NB4 (cell line): ENCODE data around the gene HOXA5.
A peak's percentile ranks its signal among the peaks of the same experiment; 100 is the strongest.

Source experiments
- DNase-seq: peaks from one replicate; pipeline ENCODE4 v3.0.0; 2010; ENCODE audit warnings: low read depth
- H3K4me3 ChIP-seq: one replicate; pipeline ENCODE4 v1.5.1; 2011; ENCODE audit warnings: mild to moderate bottlenecking, low read depth, low read length, moderate library complexity
- CTCF ChIP-seq: IDR thresholded peaks from one replicate; pipeline ENCODE4 v1.5.1; 2012; ENCODE audit warnings: low read depth, low read length
- MAX ChIP-seq: IDR thresholded peaks from 2 replicates; pipeline ENCODE4 v1.6.1; 2011; ENCODE audit warnings: low read depth, low read length
- MYC ChIP-seq: IDR thresholded peaks from 2 replicates; pipeline ENCODE4 v1.6.1; 2011; ENCODE audit warnings: low read depth, low read length
- POLR2A ChIP-seq: IDR thresholded peaks from 2 replicates; pipeline ENCODE4 v1.6.1; 2011; ENCODE audit warnings: mild to moderate bottlenecking; ENCODE audit not compliant: insufficient read length; ENCODE audit errors: extremely low read depth

Gene HOXA5

GRCh38 chr7:27149842-27150567 lies 6.5 kb upstream of the HOXA5 start:
- no peak for TF ChIP-seq POLR2A
- TF ChIP-seq CTCF, result no peak
- no peak for TF ChIP-seq MAX
- TF ChIP-seq MYC, result no peak
- DNase-seq, result no peak
- no peak overlapping the region for H3K4me3 ChIP-seq

GRCh38 chr7:27148756-27149641 lies 5.5 kb upstream of the HOXA5 start:
- no peak for DNase-seq

GRCh38 chr7:27148031-27148755 lies 4.7 kb upstream of the HOXA5 start:
- DNase-seq, result peak; percentile 40
- H3K4me3 ChIP-seq, result peak overlapping the region; percentile 13

More at GRCh38 chr7:27148756-27149641, 5.5 kb upstream of the HOXA5 start:
- TF ChIP-seq MAX, result no peak
- no peak for TF ChIP-seq CTCF
- no peak for TF ChIP-seq MYC
- H3K4me3 ChIP-seq, result no peak overlapping the region

GRCh38 chr7:27147199-27148030 lies 3.9 kb upstream of the HOXA5 start, which contains the start of gene HOXA6:
Gene HOXA6, minus strand, starts transcription at chr7:27147774. Its CDS starts 25 bp downstream, at chr7:27147749.
- TF ChIP-seq CTCF, result no peak
- no peak for TF ChIP-seq POLR2A
- H3K4me3 ChIP-seq, result peak within 1 kb of the TSS; percentile 13
- no peak for DNase-seq

More at GRCh38 chr7:27148031-27148755, 4.7 kb upstream of the HOXA5 start:
- TF ChIP-seq MYC, result no peak
- TF ChIP-seq MAX, result no peak
- no peak for TF ChIP-seq POLR2A
- TF ChIP-seq CTCF, result no peak

GRCh38 chr7:27146491-27147198 lies 3.2 kb upstream of the HOXA5 start:
- H3K4me3 ChIP-seq, result no peak overlapping the region
- DNase-seq, result no peak
- TF ChIP-seq POLR2A (no peak), CTCF (no peak), MYC (no peak), MAX (no peak)
